Right lobe of liver (tissue), 4 donors: ENCODE measurements around the gene UCK2.

ENCODE experiments used
- POLR2A ChIP-seq: fragments of 450-650 bp; IDR thresholded peaks from one replicate; pipeline ENCODE4 v1.6.1; 2017; ENCODE audit warnings: antibody characterized with exemption, mild to moderate bottlenecking
- TF ChIP-seq, protein P1 (sequence below), 4 donors: fragments of 200-600 bp in 3 of 4; fragments of 450-650 bp in 1 of 4; IDR thresholded peaks; one replicate each; pipeline versions ENCODE4 v1.5.1 to v1.8.0; 2016 to 2022; ENCODE audit warnings: antibody characterized with exemption in 4 of 4, mild to moderate bottlenecking in 2 of 4
- donor health status: DM: no; HTN: no; CAD: no.
- donor health status: DM: no; HTN: no; CAD: no.
- donor health status: DM: no; HTN: yes; CAD: no.

DNA sequence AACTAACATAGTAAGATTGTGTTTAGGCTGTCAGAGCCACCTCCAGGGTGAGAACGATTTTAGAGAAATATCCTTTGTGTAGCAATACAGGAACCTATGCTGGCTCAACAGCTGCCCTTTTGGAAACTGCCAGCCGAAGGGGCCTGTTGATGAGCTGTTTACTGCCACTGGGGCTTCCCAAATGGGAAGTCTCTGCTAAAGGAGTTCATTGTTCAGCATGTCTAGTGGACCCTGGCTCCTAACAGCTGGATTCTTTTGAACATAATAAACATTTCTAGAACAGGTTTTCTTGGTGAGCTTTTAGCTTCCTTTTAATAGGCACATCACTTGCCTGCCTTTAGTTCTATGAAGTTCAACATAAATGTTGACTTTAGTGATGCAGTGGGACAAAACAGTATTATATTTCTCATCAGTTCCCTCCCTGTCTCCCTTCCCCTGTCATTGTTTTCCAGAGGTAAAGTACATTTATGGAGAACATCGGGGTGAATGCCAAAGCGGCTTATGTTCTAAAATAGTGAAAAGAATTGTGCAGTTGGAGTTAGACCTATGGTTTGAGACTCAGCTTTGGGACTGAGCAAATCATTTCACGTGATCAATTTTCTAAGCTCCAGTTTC, 57.4 kb downstream of the UCK2 start:
- TF ChIP-seq, protein P1, sequence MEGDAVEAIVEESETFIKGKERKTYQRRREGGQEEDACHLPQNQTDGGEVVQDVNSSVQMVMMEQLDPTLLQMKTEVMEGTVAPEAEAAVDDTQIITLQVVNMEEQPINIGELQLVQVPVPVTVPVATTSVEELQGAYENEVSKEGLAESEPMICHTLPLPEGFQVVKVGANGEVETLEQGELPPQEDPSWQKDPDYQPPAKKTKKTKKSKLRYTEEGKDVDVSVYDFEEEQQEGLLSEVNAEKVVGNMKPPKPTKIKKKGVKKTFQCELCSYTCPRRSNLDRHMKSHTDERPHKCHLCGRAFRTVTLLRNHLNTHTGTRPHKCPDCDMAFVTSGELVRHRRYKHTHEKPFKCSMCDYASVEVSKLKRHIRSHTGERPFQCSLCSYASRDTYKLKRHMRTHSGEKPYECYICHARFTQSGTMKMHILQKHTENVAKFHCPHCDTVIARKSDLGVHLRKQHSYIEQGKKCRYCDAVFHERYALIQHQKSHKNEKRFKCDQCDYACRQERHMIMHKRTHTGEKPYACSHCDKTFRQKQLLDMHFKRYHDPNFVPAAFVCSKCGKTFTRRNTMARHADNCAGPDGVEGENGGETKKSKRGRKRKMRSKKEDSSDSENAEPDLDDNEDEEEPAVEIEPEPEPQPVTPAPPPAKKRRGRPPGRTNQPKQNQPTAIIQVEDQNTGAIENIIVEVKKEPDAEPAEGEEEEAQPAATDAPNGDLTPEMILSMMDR (IDR thresholded peaks at IDR 0.05), result no peak
- no peak for TF ChIP-seq POLR2A
